Stimulated activated CD4-positive, alpha-beta T cell treated with anti-CD3 and anti-CD28 coated beads, Interleukin-1b, Interleukin-23, amount 100 ng/mL, for 1 hour (primary cell): ENCODE data around the gene MLEC.

Experiments
- DNase-seq, 2 donors: peaks; one replicate each; pipeline ENCODE4 v3.0.0-alpha.2; 2020; ENCODE audit warnings: low read depth in 2 of 2

Gene MLEC

GRCh38 chr12:120692524-120693033, 5.6 kb downstream of the MLEC start:
- no peak for DNase-seq

GRCh38 chr12:120693848-120694247, 6.9 kb downstream of the MLEC start:
- no peak for DNase-seq

GRCh38 chr12:120696626-120697025, 9.7 kb downstream of the MLEC start:
- no peak for DNase-seq

GRCh38 chr12:120697344-120697743, 10.4 kb downstream of the MLEC start:
- no peak for DNase-seq

- no peak for DNase-seq
These were observed 11.7 kb downstream of the MLEC start for GRCh38 chr12:120698665-120699064.

- no peak for DNase-seq
These were observed 12.6 kb downstream of the MLEC start for GRCh38 chr12:120699553-120699952.

- DNase-seq = no peak
These were observed 13.9 kb downstream of the MLEC start for GRCh38 chr12:120700886-120701285.

- DNase-seq = no peak
These were observed 15.7 kb downstream of the MLEC start for GRCh38 chr12:120702637-120703036.

GRCh38 chr12:120703311-120703942, 16.5 kb downstream of the MLEC start:
- no peak for DNase-seq

- DNase-seq = no peak
These were observed 18.7 kb downstream of the MLEC start for GRCh38 chr12:120705618-120706017.

GRCh38 chr12:120706029-120706428, 19.1 kb downstream of the MLEC start:
- DNase-seq = no peak

GRCh38 chr12:120708651-120709050, 21.7 kb downstream of the MLEC start:
- no peak for DNase-seq

- DNase-seq = peak; percentile 34 to 58
These were observed 23.3 kb downstream of the MLEC start, which contains the start of gene UNC119B for GRCh38 chr12:120710031-120710804. TSS of gene UNC119B (plus strand) at chr12:120710458. CDS start at chr12:120710475, 17 bp downstream.

- DNase-seq = no peak
These were observed 23.9 kb downstream of the MLEC start for GRCh38 chr12:120710805-120711296.

GRCh38 chr12:120711411-120711810, 24.5 kb downstream of the MLEC start:
- DNase-seq = no peak

GRCh38 chr12:120712610-120713009, 25.7 kb downstream of the MLEC start:
- DNase-seq = no peak

GRCh38 chr12:120713861-120714482, 27.0 kb downstream of the MLEC start:
- peak; percentile 17 to 53 for DNase-seq

GRCh38 chr12:120718055-120718454, 31.1 kb downstream of the MLEC start:
- DNase-seq = no peak

- no peak for DNase-seq
These were observed 32.1 kb downstream of the MLEC start for GRCh38 chr12:120719072-120719471.

- no peak for DNase-seq
These were observed 32.7 kb downstream of the MLEC start for GRCh38 chr12:120719496-120720233.

GRCh38 chr12:120720234-120720986, 33.5 kb downstream of the MLEC start:
- no peak for DNase-seq
